HPDE6-E6E7 (cell line): ENCODE data around the gene DLD.
A peak's percentile ranks its signal among the peaks of the same experiment; 100 is the strongest.
"Not testable (repeated sequence)": the region's sequence is repeated elsewhere in the genome, so short reads cannot be mapped to it uniquely, and the experiment has no call there.

Experiments
- DNase-seq: peaks from one replicate; pipeline ENCODE4 v3.0.0; 2011; ENCODE audit warnings: missing footprints; ENCODE audit errors: extremely low spot score

Gene DLD

GRCh38 chr7:107917763-107918651 lies 27.0 kb downstream of the DLD start:
- DNase-seq = no peak

GRCh38 chr7:107918948-107919347 lies 28.0 kb downstream of the DLD start:
- no peak for DNase-seq

GRCh38 chr7:107920048-107920772 lies 29.2 kb downstream of the DLD start:
- DNase-seq = no peak

GRCh38 chr7:107921826-107922225 lies 30.8 kb downstream of the DLD start:
- not testable (repeated sequence) for DNase-seq

GRCh38 chr7:107922886-107923285 lies 31.9 kb downstream of the DLD start:
- no peak for DNase-seq

GRCh38 chr7:107924841-107925504 lies 34.0 kb downstream of the DLD start:
- DNase-seq = no peak

GRCh38 chr7:107926481-107926880 lies 35.5 kb downstream of the DLD start:
- DNase-seq = no peak

GRCh38 chr7:107931740-107932515 lies 40.9 kb downstream of the DLD start:
- DNase-seq = no peak

GRCh38 chr7:107932805-107933204 lies 41.8 kb downstream of the DLD start:
- DNase-seq = no peak

- DNase-seq = no peak
These were observed 42.5 kb downstream of the DLD start for GRCh38 chr7:107933386-107934013.

GRCh38 chr7:107934991-107935770 lies 44.2 kb downstream of the DLD start:
- DNase-seq = no peak

- no peak for DNase-seq
These were observed 45.3 kb downstream of the DLD start for GRCh38 chr7:107936312-107936711.

- DNase-seq = peak; percentile 31
These were observed 46.5 kb downstream of the DLD start for GRCh38 chr7:107937531-107937930.

GRCh38 chr7:107938456-107939250 lies 47.7 kb downstream of the DLD start:
- DNase-seq = no peak

- no peak for DNase-seq
These were observed 48.8 kb downstream of the DLD start for GRCh38 chr7:107939573-107940489.

GRCh38 chr7:107940951-107941350 lies 50.0 kb downstream of the DLD start:
- no peak for DNase-seq

- DNase-seq = no peak
These were observed 52.0 kb downstream of the DLD start for GRCh38 chr7:107943018-107943417.

GRCh38 chr7:107944411-107945169 lies 53.6 kb downstream of the DLD start:
- no peak for DNase-seq
